Motor neuron (in vitro differentiated cells): ENCODE data around the gene THRA. TPM values are rescaled to one million over a fixed set of nuclear protein-coding genes. Genes with fewer than 3 reads are reported as not detected.

Experiments used
- ATAC-seq, 8 experiments: fragments of 200-7000 bp; cut with Tn5 transposase; replicated peaks in 6 of 8; 2 replicates each; pipeline ENCODE4 v1.8.0; 2021; ENCODE audit warnings: mild to moderate bottlenecking in 8 of 8, moderate library complexity in 8 of 8
- H3K27ac ChIP-seq, 2 donors: fragments of 250-450 bp; sonication (Bioruptor Pico); 2 replicates each; pipeline ENCODE4 v1.9.0; 2021; ENCODE audit warnings: antibody characterized with exemption in 2 of 2, mild to moderate bottlenecking in 2 of 2, moderate library complexity in 1 of 2
- H3K4me1 ChIP-seq, 2 donors: fragments of 250-450 bp; sonication (Bioruptor Pico); replicated peaks in 1 of 2; 2 replicates each; pipeline ENCODE4 v1.6.1; 2021; ENCODE audit warnings: antibody characterized with exemption in 2 of 2, mild to moderate bottlenecking in 2 of 2, moderate library complexity in 1 of 2
- H3K4me3 ChIP-seq, 5 donors: fragments of 250-450 bp; sonication (Bioruptor Pico); 2 replicates each; pipeline ENCODE4 v1.9.0; 2021; ENCODE audit warnings: antibody characterized with exemption in 5 of 5, mild to moderate bottlenecking in 5 of 5, moderate library complexity in 4 of 5
- WGBS, 10 experiments: fragments of 450-650 bp; shearing (Covaris generic); methylation state at CpG; one replicate each; pipeline ENCODE4 v1.0.0; 2022; 5-methylcytosine and 5-hydroxymethylcytosine counted together
- in situ Hi-C, 9 experiments: fragments of 400-800 bp; cut with MboI; loops; one replicate each; pipeline ENCODE4 v1.15.0; 2021; ENCODE audit warnings: low sequenced_read_pairs in 9 of 9, low pct_unique_long_range_greater_than_20kb in 2 of 9; ENCODE audit not compliant: unreplicated experiment in 9 of 9
- total RNA-seq, 8 experiments: library from RNA; unstranded; fragments of 300-600 nt; gene quantifications; 2 replicates each; pipeline versions ENCODE4 v1.2.3 to v1.2.4, GENCODE V29; 2022

THRA gene
- total RNA-seq, 8 experiments from 2014 or later, result 7.2 to 66.4 (median 34.8) TPM

GRCh38 chr17:40022497-40022896, 40.3 kb upstream of the THRA start:
- in situ Hi-C loops, result loop anchor here in 3 of 9 experiments (25.0 kb wide), 1 partner anchor 265 kb away; the partner anchor contains the start of gene CDC6 (in 3 of the 3)
- no peak for ATAC-seq
- Histone ChIP-seq H3K27ac (no peak overlapping the region), H3K4me3 (no peak overlapping the region), H3K4me1 (peaks cover 2 to 8% of the 10 kb centered on the region in 2 donors)
- 80 to 100% (median 97%) methylated on average over 1 to 3 of the region's 9 CpGs; no CpG with 5 or more reads in 4 of the 10 experiments for WGBS, 10 experiments

- Histone ChIP-seq H3K4me1 (peaks cover 2 to 6% of the 10 kb centered on the region in 2 donors), H3K27ac (no peak overlapping the region), H3K4me3 (no peak overlapping the region)
- no peak for ATAC-seq
- 92 to 100% (median 100%) methylated on average over 1 to 5 of the region's 19 CpGs; no CpG with 5 or more reads in 7 of the 10 experiments for WGBS, 10 experiments
- in situ Hi-C loops, result loop anchor here in 3 of 9 experiments (25.0 kb wide), 1 partner anchor 264 kb away; the partner anchor contains the start of gene CDC6 (in 3 of the 3)
Observed at GRCh38 chr17:40022961-40023541, 39.7 kb upstream of the THRA start.

- ATAC-seq, result peak in 2 of 8 experiments; percentile 9 to 75
- Histone ChIP-seq H3K4me1 (no peaks in the 10 kb centered on the region), H3K4me3 (no peak overlapping the region), H3K27ac (no peak overlapping the region)
- in situ Hi-C loops, result loop anchor here in 3 of 9 experiments (25.0 kb wide), 1 partner anchor 264 kb away; the partner anchor contains the start of gene CDC6 (in 3 of the 3)
- WGBS, 10 experiments, result 78 to 88% (median 82%) methylated on average over 3 to 7 of the region's 10 CpGs; no CpG with 5 or more reads in 7 of the 10 experiments
Observed at GRCh38 chr17:40023590-40024292, 39.0 kb upstream of the THRA start.

GRCh38 chr17:40024901-40025300, 37.9 kb upstream of the THRA start:
- in situ Hi-C loops, result loop anchor here in 3 of 9 experiments (25.0 kb wide), 1 partner anchor 262 kb away; the partner anchor contains the start of gene CDC6 (in 3 of the 3)
- H3K27ac ChIP-seq, result no peak overlapping the region
- WGBS, 10 experiments, result 64 to 94% (median 90%) methylated on average over 1 to 6 of the region's 8 CpGs; no CpG with 5 or more reads in 2 of the 10 experiments
- H3K4me1 ChIP-seq, result no peaks in the 10 kb centered on the region
- no peak overlapping the region for H3K4me3 ChIP-seq
- no peak for ATAC-seq

- Histone ChIP-seq H3K4me1 (no peaks in the 10 kb centered on the region), H3K27ac (no peak overlapping the region), H3K4me3 (no peak overlapping the region)
- in situ Hi-C loops, result no loop called here
- no peak for ATAC-seq
- WGBS, 10 experiments, result 100% methylated on average over 1 to 2 of the region's 2 CpGs; no CpG with 5 or more reads in 5 of the 10 experiments
Observed at GRCh38 chr17:40025559-40025958, 37.2 kb upstream of the THRA start.

- H3K27ac ChIP-seq, result no peak overlapping the region
- H3K4me1 ChIP-seq, result no peaks in the 10 kb centered on the region
- in situ Hi-C loops, result no loop called here
- ATAC-seq, result no peak
- 60 to 100% (median 88%) methylated on average over 1 to 14 of the region's 22 CpGs; no CpG with 5 or more reads in 2 of the 10 experiments for WGBS, 10 experiments
- no peak overlapping the region for H3K4me3 ChIP-seq
Observed at GRCh38 chr17:40025991-40026815, 36.6 kb upstream of the THRA start.

- 7 to 100% (median 20%) methylated on average over 1 to 9 of the region's 33 CpGs; no CpG with 5 or more reads in 2 of the 10 experiments for WGBS, 10 experiments
- H3K4me1 ChIP-seq, result no peaks in the 10 kb centered on the region
- ATAC-seq, result peak; percentile 88 to 98 (median 94)
- no peak overlapping the region for H3K27ac ChIP-seq
- in situ Hi-C loops, result no loop called here
- no peak overlapping the region for H3K4me3 ChIP-seq
Observed at GRCh38 chr17:40026816-40027613, 35.8 kb upstream of the THRA start.

GRCh38 chr17:40027614-40028012, 35.2 kb upstream of the THRA start:
- no peak overlapping the region for H3K27ac ChIP-seq
- ATAC-seq, result peak in 4 of 8 experiments; percentile 15 to 33 (median 21)
- WGBS, 10 experiments, result 80 to 100% (median 100%) methylated on average over 1 to 2 of the region's 5 CpGs; no CpG with 5 or more reads in 3 of the 10 experiments
- no peak overlapping the region for H3K4me3 ChIP-seq
- no peaks in the 10 kb centered on the region for H3K4me1 ChIP-seq
- in situ Hi-C loops, result no loop called here

- WGBS, 10 experiments, result 60 to 100% (median 95%) methylated on average over 1 to 12 of the region's 13 CpGs; no CpG with 5 or more reads in 3 of the 10 experiments
- Histone ChIP-seq H3K4me1 (no peaks in the 10 kb centered on the region), H3K4me3 (no peak overlapping the region), H3K27ac (no peak overlapping the region)
- in situ Hi-C loops, result no loop called here
- ATAC-seq, result no peak
Observed at GRCh38 chr17:40028595-40028994, 34.2 kb upstream of the THRA start.

- Histone ChIP-seq H3K4me1 (no peaks in the 10 kb centered on the region), H3K4me3 (no peak overlapping the region), H3K27ac (no peak overlapping the region)
- in situ Hi-C loops, result no loop called here
- no peak for ATAC-seq
- 90 to 100% (median 97%) methylated on average over 1 to 3 of the region's 11 CpGs; no CpG with 5 or more reads in 6 of the 10 experiments for whole genome bisulfite sequencing, 10 experiments
Observed at GRCh38 chr17:40031706-40032105, 31.1 kb upstream of the THRA start.

- WGBS, 10 experiments, result 69 to 100% (median 94%) methylated on average over 1 to 9 of the region's 23 CpGs; no CpG with 5 or more reads in 4 of the 10 experiments
- Histone ChIP-seq H3K27ac (no peak overlapping the region), H3K4me1 (no peaks in the 10 kb centered on the region), H3K4me3 (no peak overlapping the region)
- in situ Hi-C loops, result no loop called here
- ATAC-seq, result no peak
Observed at GRCh38 chr17:40032322-40033320, 30.1 kb upstream of the THRA start.
